CD14-positive monocyte (primary cell): ENCODE results near the gene NEK4. TPM values are rescaled to one million over a fixed set of nuclear protein-coding genes. Genes with fewer than 3 reads are reported as not detected.
A peak's percentile ranks its signal among the peaks of the same experiment; 100 is the strongest.

Experiments
- DNase-seq, 3 donors: peaks; one replicate each; pipeline ENCODE4 v3.0.0-alpha.2; 2011 to 2022
- H2AFZ ChIP-seq: 2 replicates; pipeline ENCODE4 v1.6.0; 2012; ENCODE audit warnings: mild to moderate bottlenecking, low read depth, low read length, inconsistent platforms; ENCODE audit not compliant: insufficient read depth, poor library complexity, severe bottlenecking
- H3K27ac ChIP-seq, 2 donors: 1 replicate in 1 of 2; 2 replicates in 1 of 2; pipeline ENCODE4 v1.5.1; 2012 to 2013; ENCODE audit warnings: low read length in 2 of 2, control low read depth in 1 of 2, inconsistent platforms in 1 of 2, low read depth in 1 of 2, mild to moderate bottlenecking in 1 of 2
- H3K27me3 ChIP-seq, 2 donors: one replicate each; pipeline versions ENCODE4 v1.6.0 to v1.6.1; 2011 to 2013; ENCODE audit warnings: low read length in 2 of 2; ENCODE audit not compliant: control insufficient read depth in 2 of 2, insufficient read depth in 2 of 2
- H3K36me3 ChIP-seq, 2 donors: replicated peaks in 1 of 2; 1 replicate in 1 of 2; 2 replicates in 1 of 2; pipeline versions ENCODE4 v1.5.1 to v1.6.1; 2012 to 2013; ENCODE audit warnings: low read length in 2 of 2, control low read depth in 1 of 2, inconsistent platforms in 1 of 2, mild to moderate bottlenecking in 1 of 2; ENCODE audit not compliant: insufficient read depth in 2 of 2, control insufficient read depth in 1 of 2
- H3K4me1 ChIP-seq, 2 donors: 1 replicate in 1 of 2; 2 replicates in 1 of 2; pipeline versions ENCODE4 v1.5.1 to v1.6.1; 2012 to 2013; ENCODE audit warnings: low read length in 2 of 2, control low read depth in 1 of 2, inconsistent platforms in 1 of 2, mild to moderate bottlenecking in 1 of 2, moderate library complexity in 1 of 2; ENCODE audit not compliant: insufficient read depth in 2 of 2, control insufficient read depth in 1 of 2
- H3K4me2 ChIP-seq: replicated peaks from 2 replicates; pipeline ENCODE3; 2012; ENCODE audit warnings: low read length, moderate library complexity, mild to moderate bottlenecking; ENCODE audit not compliant: poor library complexity, severe bottlenecking; ENCODE audit errors: extremely low read depth
- H3K4me3 ChIP-seq, 3 experiments: fragments of 200-600 bp in 1 of 3; sonication (generic) in 1 of 3; replicated peaks in 1 of 3; 1 replicate in 2 of 3; 2 replicates in 1 of 3; pipeline ENCODE4 v1.5.1; 2011 to 2013; ENCODE audit warnings: low read length in 3 of 3, mild to moderate bottlenecking in 3 of 3, control low read depth in 2 of 3, low read depth in 2 of 3, inconsistent platforms in 1 of 3, moderate library complexity in 1 of 3
- H3K79me2 ChIP-seq: 2 replicates; pipeline ENCODE4 v1.6.0; 2012; ENCODE audit warnings: mild to moderate bottlenecking, control low read depth, inconsistent platforms, low read length, moderate library complexity; ENCODE audit not compliant: insufficient read depth
- H3K9ac ChIP-seq: 2 replicates; pipeline ENCODE4 v1.6.0; 2017; ENCODE audit warnings: low read length, mild to moderate bottlenecking; ENCODE audit not compliant: insufficient read depth, poor library complexity, severe bottlenecking
- H3K9me3 ChIP-seq, 2 donors: replicated peaks in 1 of 2; 1 replicate in 1 of 2; 2 replicates in 1 of 2; pipeline versions ENCODE4 v1.5.1 to v1.6.1; 2012 to 2013; ENCODE audit warnings: low read length in 2 of 2, control low read depth in 1 of 2; ENCODE audit not compliant: control insufficient read depth in 1 of 2, insufficient read depth in 1 of 2
- H4K20me1 ChIP-seq: 2 replicates; pipeline ENCODE4 v1.6.0; 2012; ENCODE audit warnings: mild to moderate bottlenecking, low read length, control low read depth, moderate library complexity; ENCODE audit not compliant: insufficient read depth
- H3K27ac Mint-ChIP-seq, 7 donors: one replicate each; pipeline ENCODE4 v1.8.0; 2020; ENCODE audit warnings: mild to moderate bottlenecking in 7 of 7, mixed read lengths in 7 of 7, moderate library complexity in 6 of 7, inconsistent platforms in 2 of 7
- H3K27me3 Mint-ChIP-seq, 3 donors: one replicate each; pipeline ENCODE4 v1.8.0; 2021 to 2022; ENCODE audit warnings: low read depth in 3 of 3, mild to moderate bottlenecking in 3 of 3, mixed read lengths in 3 of 3, moderate library complexity in 3 of 3, inconsistent platforms in 1 of 3
- H3K36me3 Mint-ChIP-seq, 2 donors: one replicate each; pipeline ENCODE4 v1.8.0; 2020; ENCODE audit warnings: mixed read lengths in 2 of 2, inconsistent platforms in 1 of 2, mild to moderate bottlenecking in 1 of 2
- H3K4me1 Mint-ChIP-seq: one replicate; pipeline ENCODE4 v1.8.0; 2020; ENCODE audit warnings: mild to moderate bottlenecking, mixed read lengths
- H3K4me3 Mint-ChIP-seq, 2 donors: one replicate each; pipeline ENCODE4 v1.8.0; 2020; ENCODE audit warnings: mild to moderate bottlenecking in 2 of 2, mixed read lengths in 2 of 2, moderate library complexity in 1 of 2
- H3K9me3 Mint-ChIP-seq, 7 donors: one replicate each; pipeline ENCODE4 v1.8.0; 2020 to 2022; ENCODE audit warnings: mixed read lengths in 7 of 7, mild to moderate bottlenecking in 6 of 7, moderate library complexity in 6 of 7, inconsistent platforms in 2 of 7
- WGBS: methylation state at CpG from one replicate; pipeline ENCODE4 v1.1.5; 2013; ENCODE audit warnings: missing lambda C conversion rate; ENCODE audit not compliant: insufficient coverage; 5-methylcytosine and 5-hydroxymethylcytosine counted together
- intact Hi-C, 2 donors: fragments of 100-400 bp; cut with micrococcal nuclease; formaldehyde crosslinking; loops; one replicate each; pipeline versions ENCODE4 v1.15.0 to v1.15.1; 2023
- polyA plus RNA-seq, 3 donors: library from polyadenylated mRNA; depleted of rRNA in 1 of 3; unstranded in 2 of 3; stranded (reverse) in 1 of 3; fragments of 300-500 nt in 2 of 3; fragments of >200 nt in 1 of 3; fragmentation: Illumina TruSeq in 2 of 3; gene quantifications; 1 replicate in 2 of 3; 2 replicates in 1 of 3; pipeline ENCODE4 v1.2.3, GENCODE V29; 2012 to 2021
- TF ChIP-seq, protein P1 (sequence below): fragments of 200-600 bp; IDR thresholded peaks from one replicate; pipeline ENCODE4 v1.8.0; 2022; ENCODE audit warnings: antibody characterized with exemption, mild to moderate bottlenecking

Gene NEK4
- polyA plus RNA-seq, 3 donors: 13.7 to 17.5 (median 17.4) TPM

DNA sequence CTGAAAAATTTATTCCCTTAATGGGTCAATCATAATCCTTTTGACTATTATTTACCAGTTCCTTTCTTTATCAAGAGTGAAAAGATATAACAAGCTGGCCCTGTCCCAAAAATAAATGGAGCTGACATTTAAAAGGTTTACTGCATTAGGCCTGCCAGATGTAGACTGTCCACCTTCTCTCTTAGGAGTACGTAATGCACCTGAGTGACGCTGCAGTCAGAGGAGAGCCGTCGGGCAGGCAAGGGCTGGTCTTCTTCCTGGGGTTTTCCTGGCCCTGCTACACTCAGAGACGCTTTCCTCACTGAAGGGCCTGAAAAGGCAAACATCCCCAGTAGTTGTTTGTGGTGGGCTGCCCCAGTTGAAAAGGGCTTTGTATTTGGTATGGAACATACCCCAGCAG lies 27.6 kb downstream of the NEK4 start:
- H2AFZ ChIP-seq: no peak overlapping the region
- Mint-ChIP-seq H3K36me3 (peaks cover 76 to 91% of the 10 kb centered on the region in 2 donors), H3K27ac (peak overlapping the region in 1 of 7 donors; percentile 69), H3K27me3 (peaks cover 0 to 1% (median 0%) of the 10 kb centered on the region in 3 donors), H3K9me3 (no peaks in the 10 kb centered on the region), H3K4me3 (no peak overlapping the region), H3K4me1 (no peaks in the 10 kb centered on the region)
- WGBS: 100% methylated on average over 1 of the region's 5 CpGs
- no peaks in the 10 kb centered on the region for H3K27me3 ChIP-seq
- no peak for DNase-seq
- no peaks in the 10 kb centered on the region for H4K20me1 ChIP-seq
- H3K4me2 ChIP-seq: no peak overlapping the region
- intact Hi-C loops: loop anchor here (2.0 to 10.0 kb wide), 4 partner anchors 56 to 332 kb away; no protein-coding TSS in a partner anchor
- H3K9me3 ChIP-seq: no peaks in the 10 kb centered on the region
- TF ChIP-seq, protein P1, sequence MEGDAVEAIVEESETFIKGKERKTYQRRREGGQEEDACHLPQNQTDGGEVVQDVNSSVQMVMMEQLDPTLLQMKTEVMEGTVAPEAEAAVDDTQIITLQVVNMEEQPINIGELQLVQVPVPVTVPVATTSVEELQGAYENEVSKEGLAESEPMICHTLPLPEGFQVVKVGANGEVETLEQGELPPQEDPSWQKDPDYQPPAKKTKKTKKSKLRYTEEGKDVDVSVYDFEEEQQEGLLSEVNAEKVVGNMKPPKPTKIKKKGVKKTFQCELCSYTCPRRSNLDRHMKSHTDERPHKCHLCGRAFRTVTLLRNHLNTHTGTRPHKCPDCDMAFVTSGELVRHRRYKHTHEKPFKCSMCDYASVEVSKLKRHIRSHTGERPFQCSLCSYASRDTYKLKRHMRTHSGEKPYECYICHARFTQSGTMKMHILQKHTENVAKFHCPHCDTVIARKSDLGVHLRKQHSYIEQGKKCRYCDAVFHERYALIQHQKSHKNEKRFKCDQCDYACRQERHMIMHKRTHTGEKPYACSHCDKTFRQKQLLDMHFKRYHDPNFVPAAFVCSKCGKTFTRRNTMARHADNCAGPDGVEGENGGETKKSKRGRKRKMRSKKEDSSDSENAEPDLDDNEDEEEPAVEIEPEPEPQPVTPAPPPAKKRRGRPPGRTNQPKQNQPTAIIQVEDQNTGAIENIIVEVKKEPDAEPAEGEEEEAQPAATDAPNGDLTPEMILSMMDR: no peak
- H3K9ac ChIP-seq: no peak overlapping the region
- H3K79me2 ChIP-seq: no peaks in the 10 kb centered on the region
- H3K36me3 ChIP-seq: peaks cover 78 to 93% of the 10 kb centered on the region in 2 donors
- H3K4me3 ChIP-seq: no peak overlapping the region
- no peak overlapping the region for H3K27ac ChIP-seq
- no peaks in the 10 kb centered on the region for H3K4me1 ChIP-seq

DNA sequence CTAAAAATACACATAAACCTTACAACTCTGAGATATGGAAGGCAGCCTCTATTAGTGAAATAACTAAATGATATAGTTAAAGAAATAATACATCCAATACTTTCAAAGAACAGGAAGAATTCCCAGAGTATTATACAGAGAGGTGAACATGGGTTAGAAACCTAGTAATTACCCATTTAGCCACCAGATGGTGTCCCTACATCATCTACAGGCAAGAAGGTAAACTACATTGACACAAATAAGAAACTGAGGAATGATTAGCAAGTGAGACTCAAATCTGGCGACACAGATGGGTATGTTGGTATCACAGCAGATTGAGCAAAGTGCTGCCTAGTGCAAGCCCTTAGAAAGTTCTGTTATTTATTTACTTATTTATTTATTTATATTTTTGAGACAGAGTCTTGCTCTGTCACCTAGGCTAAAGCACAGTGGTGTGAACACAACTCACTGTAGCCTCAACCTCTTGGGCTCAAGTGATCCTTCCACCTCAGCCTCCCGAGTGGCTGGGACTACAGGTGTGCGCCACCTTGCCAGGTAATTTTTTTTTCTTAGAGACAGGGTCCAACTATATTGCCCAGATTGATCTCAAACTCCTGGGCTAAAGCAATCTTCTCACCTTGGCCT lies 28.2 kb downstream of the NEK4 start:
- intact Hi-C loops: loop anchor here (2.0 to 10.0 kb wide), 4 partner anchors 56 to 332 kb away; no protein-coding TSS in a partner anchor

More for the DNA sequence above, 28.2 kb downstream of the NEK4 start:
- Mint-ChIP-seq H3K36me3 (peaks cover 76 to 91% of the 10 kb centered on the region in 2 donors), H3K9me3 (no peaks in the 10 kb centered on the region), H3K4me1 (no peaks in the 10 kb centered on the region), H3K27me3 (peaks cover 0 to 2% (median 1%) of the 10 kb centered on the region in 3 donors), H3K4me3 (no peak overlapping the region), H3K27ac (peak overlapping the region in 1 of 7 donors; percentile 3)
- DNase-seq: peak; percentile 18 to 46 (median 45)
- no peak overlapping the region for H3K4me3 ChIP-seq
- H3K27ac ChIP-seq: no peak overlapping the region
- no peaks in the 10 kb centered on the region for H3K79me2 ChIP-seq
- no peak overlapping the region for H3K4me2 ChIP-seq
- H3K27me3 ChIP-seq: no peaks in the 10 kb centered on the region
- TF ChIP-seq, protein P1: peak; percentile 87
- no CpG with 5 or more reads among the region's 3 CpGs for WGBS
- H3K36me3 ChIP-seq: peaks cover 79 to 96% of the 10 kb centered on the region in 2 donors
- no peak overlapping the region for H2AFZ ChIP-seq
- no peak overlapping the region for H3K9ac ChIP-seq
- no peaks in the 10 kb centered on the region for H3K4me1 ChIP-seq
- no peaks in the 10 kb centered on the region for H4K20me1 ChIP-seq
- H3K9me3 ChIP-seq: no peaks in the 10 kb centered on the region
